ENCODE data around the gene MTG2.

Gene MTG2

DNA sequence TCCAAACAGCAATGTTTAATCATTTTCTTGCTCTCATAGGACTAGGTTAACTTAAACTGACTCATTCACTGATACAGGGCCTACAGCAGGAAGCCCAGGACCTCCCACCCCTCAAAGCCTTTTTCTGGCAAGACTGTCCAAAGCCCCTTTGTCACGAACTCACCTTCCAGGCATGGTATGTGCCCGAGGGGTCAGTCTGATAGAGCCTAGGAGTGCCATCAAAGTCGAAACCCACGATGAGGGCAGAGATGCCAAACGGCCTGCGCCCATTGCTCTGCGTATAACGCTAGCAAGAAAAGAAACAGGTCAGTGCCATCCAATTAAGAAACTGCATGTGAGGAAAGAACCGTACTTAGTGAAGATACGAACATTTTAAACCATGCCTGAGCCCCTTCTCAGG, 43.9 kb upstream of the MTG2 start:
- H3K4me1 ChIP-seq (ENCODE audit: control insufficient read depth, insufficient read depth, low read length, poor library complexity, severe bottlenecking): peaks cover 15% of the 10 kb centered on the region
- no peak for DNase-seq
- no peaks in the 10 kb centered on the region for H3K9me3 ChIP-seq (ENCODE audit: control insufficient read depth, low read length)
- H3K4me3 ChIP-seq (ENCODE audit: insufficient read depth, low read depth, low read length, poor library complexity, severe bottlenecking): no peak overlapping the region
- no peak overlapping the region for H3K27ac ChIP-seq (ENCODE audit: insufficient read depth, low read length, poor library complexity, severe bottlenecking)
- H3K27me3 ChIP-seq (replicated peaks; ENCODE audit: control insufficient read depth, insufficient read depth, low read length, poor library complexity, severe bottlenecking): no peaks in the 10 kb centered on the region
- H3K36me3 ChIP-seq (ENCODE audit: control insufficient read depth, insufficient read depth, low read length): peaks cover 62% of the 10 kb centered on the region

DNA sequence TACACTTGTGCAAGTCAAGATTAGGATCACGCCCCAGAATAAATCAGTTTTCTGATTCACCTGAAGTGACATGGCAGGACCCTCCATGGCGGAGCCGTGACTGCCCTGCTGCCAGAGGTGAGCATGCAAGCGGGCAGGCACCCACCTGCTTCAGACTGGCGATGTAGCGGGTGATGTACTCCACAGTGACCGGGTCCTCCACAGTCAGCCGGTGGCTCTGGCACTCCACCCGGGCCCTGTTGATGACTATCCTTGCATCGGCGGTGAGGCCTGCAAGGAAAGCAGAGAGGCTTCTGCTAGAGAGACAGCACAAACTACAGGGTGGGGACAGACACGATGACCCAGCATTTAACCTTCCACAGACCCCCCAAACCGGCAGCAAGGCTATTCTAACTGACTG, 43.2 kb upstream of the MTG2 start:
- no peaks in the 10 kb centered on the region for H3K27me3 ChIP-seq (replicated peaks; ENCODE audit: control insufficient read depth, insufficient read depth, low read length, poor library complexity, severe bottlenecking)
- H3K4me1 ChIP-seq (ENCODE audit: control insufficient read depth, insufficient read depth, low read length, poor library complexity, severe bottlenecking): peaks cover 17% of the 10 kb centered on the region
- no peak for DNase-seq
- peaks cover 57% of the 10 kb centered on the region for H3K36me3 ChIP-seq (ENCODE audit: control insufficient read depth, insufficient read depth, low read length)
- H3K4me3 ChIP-seq (ENCODE audit: insufficient read depth, low read depth, low read length, poor library complexity, severe bottlenecking): no peak overlapping the region
- H3K9me3 ChIP-seq (ENCODE audit: control insufficient read depth, low read length): no peaks in the 10 kb centered on the region
- peak overlapping the region; percentile 9 for H3K27ac ChIP-seq (ENCODE audit: insufficient read depth, low read length, poor library complexity, severe bottlenecking)

DNA sequence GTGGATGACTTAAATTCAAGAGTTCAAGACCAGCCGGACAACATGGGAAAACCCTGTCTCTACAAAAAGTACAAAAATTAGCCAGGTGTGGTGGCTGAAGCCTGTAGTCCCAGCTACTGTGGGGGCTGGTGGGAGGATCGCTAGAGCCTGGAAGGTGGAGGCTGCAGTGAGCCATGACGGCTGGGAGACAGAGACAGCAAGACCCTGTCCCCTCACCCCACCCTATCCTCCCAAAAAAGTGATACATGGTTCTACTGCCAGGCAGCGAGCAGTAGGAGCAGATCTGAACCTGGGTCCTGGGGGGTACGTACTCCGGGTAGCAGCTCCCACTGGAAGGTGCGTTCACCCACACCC, 41.8 kb upstream of the MTG2 start:
- Histone ChIP-seq H3K27ac (ENCODE audit: insufficient read depth, low read length, poor library complexity, severe bottlenecking) (peak overlapping the region; percentile 72), H3K9me3 (ENCODE audit: control insufficient read depth, low read length) (no peaks in the 10 kb centered on the region), H3K4me3 (ENCODE audit: insufficient read depth, low read depth, low read length, poor library complexity, severe bottlenecking) (peak overlapping the region; percentile 52)

DNA sequence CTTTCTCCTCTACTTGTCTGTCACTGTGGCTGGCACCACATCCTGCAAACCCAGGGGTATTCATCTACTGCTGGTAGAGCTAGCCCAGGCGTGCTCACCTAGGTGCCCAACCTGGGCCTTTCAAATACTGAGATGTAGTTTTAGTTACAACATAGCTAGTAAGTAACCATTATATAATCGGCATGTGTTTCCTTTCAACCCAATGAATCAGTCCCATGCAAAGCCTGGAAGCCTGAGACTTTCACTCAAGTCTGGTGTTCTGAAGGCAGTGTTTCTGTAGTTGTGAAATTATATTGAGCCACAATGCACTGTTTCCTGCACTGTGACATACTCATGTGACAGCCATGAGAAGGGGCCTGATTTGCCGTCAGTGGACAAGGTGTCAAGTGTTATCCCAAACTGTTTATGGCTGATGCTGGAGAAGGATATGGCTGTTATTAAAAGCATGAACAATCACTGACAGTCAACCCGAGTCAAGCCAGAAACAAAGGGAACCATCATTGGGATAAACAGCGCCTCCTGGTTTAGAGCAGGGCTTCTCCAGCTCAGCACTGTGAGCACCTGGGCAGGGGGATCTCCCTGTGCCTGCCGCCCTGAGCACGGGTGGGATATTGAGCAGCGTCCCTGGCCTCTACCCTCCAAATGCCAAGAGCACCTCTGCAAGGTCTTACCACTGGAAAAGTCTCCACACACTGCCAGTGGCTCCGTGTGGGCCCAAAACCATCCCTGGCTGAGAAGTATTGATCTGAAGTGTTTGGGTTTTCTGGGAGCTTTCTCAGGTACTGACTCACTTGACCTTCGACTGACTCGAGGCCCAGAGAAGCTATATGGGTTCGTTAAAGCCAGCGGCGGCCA, 41.2 kb upstream of the MTG2 start:
- no peaks in the 10 kb centered on the region for H3K9me3 ChIP-seq (ENCODE audit: control insufficient read depth, low read length)
- H3K4me3 ChIP-seq (ENCODE audit: insufficient read depth, low read depth, low read length, poor library complexity, severe bottlenecking): peak overlapping the region; percentile 52
- H3K36me3 ChIP-seq (ENCODE audit: control insufficient read depth, insufficient read depth, low read length): peaks cover 37% of the 10 kb centered on the region
- H3K27ac ChIP-seq (ENCODE audit: insufficient read depth, low read length, poor library complexity, severe bottlenecking): peak overlapping the region; percentile 72
- H3K4me1 ChIP-seq (ENCODE audit: control insufficient read depth, insufficient read depth, low read length, poor library complexity, severe bottlenecking): peaks cover 19% of the 10 kb centered on the region
- DNase-seq: peak in 1 of 3 donors; percentile 9
- H3K27me3 ChIP-seq (replicated peaks; ENCODE audit: control insufficient read depth, insufficient read depth, low read length, poor library complexity, severe bottlenecking): no peaks in the 10 kb centered on the region

More for the DNA sequence above, 41.8 kb upstream of the MTG2 start:
- H3K27me3 ChIP-seq (replicated peaks; ENCODE audit: control insufficient read depth, insufficient read depth, low read length, poor library complexity, severe bottlenecking): no peaks in the 10 kb centered on the region
- DNase-seq: no peak
- peaks cover 19% of the 10 kb centered on the region for H3K4me1 ChIP-seq (ENCODE audit: control insufficient read depth, insufficient read depth, low read length, poor library complexity, severe bottlenecking)
- H3K36me3 ChIP-seq (ENCODE audit: control insufficient read depth, insufficient read depth, low read length): peaks cover 43% of the 10 kb centered on the region

DNA sequence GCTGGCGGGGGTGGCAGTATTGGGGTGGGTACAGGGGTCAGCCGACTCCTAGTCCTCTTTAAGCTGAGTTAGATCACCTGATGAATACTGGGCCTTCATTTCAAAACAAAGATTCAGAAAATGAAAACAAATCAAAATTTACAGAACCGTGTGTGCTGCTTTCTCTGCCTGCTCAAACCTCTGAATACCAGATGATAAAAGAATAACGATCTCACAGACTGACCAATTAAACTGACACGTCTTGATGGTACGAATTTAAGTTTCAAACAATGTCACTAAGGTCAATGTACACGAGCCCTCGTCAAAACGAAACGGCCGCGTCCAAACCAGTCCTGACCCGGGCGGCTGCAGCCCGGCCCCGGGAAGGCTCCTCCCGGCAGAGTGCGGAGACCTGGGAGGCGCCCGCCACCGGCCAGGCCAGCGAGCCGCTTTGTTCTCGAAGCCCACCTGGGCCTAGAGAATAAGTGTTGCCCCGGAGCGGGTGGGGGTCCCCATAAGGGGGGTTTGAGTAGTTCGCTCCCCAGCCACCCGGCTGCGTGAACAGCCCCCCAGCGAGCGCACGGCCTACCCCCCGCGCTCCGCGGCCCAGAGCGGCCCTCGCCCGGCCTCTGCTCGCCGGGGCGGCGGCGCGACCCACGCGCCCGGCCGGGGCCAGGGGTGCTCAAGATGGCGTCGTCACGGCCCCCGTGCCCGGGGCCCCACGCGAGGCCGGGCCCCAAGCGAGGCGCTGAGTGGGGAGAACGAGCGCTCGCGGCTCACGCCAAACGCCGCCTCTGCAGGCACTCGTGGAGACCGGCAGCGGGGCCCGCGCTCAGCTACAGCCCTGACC, 40.4 kb upstream of the MTG2 start:
- H3K27ac ChIP-seq (ENCODE audit: insufficient read depth, low read length, poor library complexity, severe bottlenecking): peak overlapping the region; percentile 72
- H3K27me3 ChIP-seq (replicated peaks; ENCODE audit: control insufficient read depth, insufficient read depth, low read length, poor library complexity, severe bottlenecking): no peaks in the 10 kb centered on the region
- no peaks in the 10 kb centered on the region for H3K9me3 ChIP-seq (ENCODE audit: control insufficient read depth, low read length)
- DNase-seq: no peak
- H3K4me3 ChIP-seq (ENCODE audit: insufficient read depth, low read depth, low read length, poor library complexity, severe bottlenecking): peak overlapping the region; percentile 52
- peaks cover 19% of the 10 kb centered on the region for H3K4me1 ChIP-seq (ENCODE audit: control insufficient read depth, insufficient read depth, low read length, poor library complexity, severe bottlenecking)
- H3K36me3 ChIP-seq (ENCODE audit: control insufficient read depth, insufficient read depth, low read length): peaks cover 29% of the 10 kb centered on the region

DNA sequence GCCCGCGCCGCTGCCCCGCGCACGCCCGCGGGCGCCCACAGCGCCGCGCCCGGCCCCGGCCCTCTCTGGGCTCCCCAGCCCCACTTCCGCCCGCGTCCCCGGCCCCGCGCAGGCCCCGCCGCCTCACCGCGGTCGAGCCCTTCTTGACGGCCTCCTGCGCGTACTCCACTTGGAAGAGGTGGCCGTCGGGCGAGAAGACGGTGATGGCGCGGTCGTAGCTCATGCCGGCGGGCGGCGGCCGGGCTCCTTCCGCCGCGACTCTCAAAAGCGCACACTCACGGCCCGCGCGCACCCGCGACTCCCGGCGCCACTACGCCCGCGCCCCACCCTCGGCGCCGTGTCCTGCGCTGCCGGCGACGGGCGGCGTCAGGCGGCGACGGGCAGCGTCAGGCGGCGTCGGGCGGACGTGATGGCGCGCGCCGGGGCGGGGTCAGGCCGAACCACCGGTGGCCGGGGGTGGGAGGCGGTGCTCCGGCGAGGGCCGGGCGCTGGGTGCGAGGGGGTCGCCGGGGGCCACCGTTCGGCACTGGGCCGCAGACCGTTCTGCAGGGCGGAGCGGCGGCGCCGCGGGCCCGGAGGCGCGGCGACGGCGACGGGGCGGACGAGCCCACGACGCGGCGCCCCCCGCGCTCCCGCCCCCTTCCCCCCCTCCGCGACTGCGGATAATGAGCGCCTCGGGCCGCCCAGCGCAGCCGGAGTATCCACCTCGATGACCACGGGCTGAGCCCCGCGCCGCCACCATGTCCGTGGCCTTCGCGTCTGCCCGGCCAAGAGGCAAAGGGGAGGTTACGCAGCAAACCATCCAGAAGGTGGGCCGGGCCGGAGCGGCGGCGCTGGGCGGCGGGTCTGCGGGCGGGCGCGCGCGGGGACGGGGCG, 39.5 kb upstream of the MTG2 start, which contains the start of the genes PSMA7 and SS18L1:
PSMA7 (minus strand) TSS at position 314 of the 876 bp plus-strand sequence; CDS start at position 223, 91 bp downstream.
SS18L1 (plus strand) TSS at position 689 of the 876 bp plus-strand sequence; CDS start at position 741, 52 bp downstream.
- DNase-seq: peak; percentile 64 to 75 (median 71)
- no peaks in the 10 kb centered on the region for H3K27me3 ChIP-seq (replicated peaks; ENCODE audit: control insufficient read depth, insufficient read depth, low read length, poor library complexity, severe bottlenecking)
- H3K27ac ChIP-seq (ENCODE audit: insufficient read depth, low read length, poor library complexity, severe bottlenecking): peak within 1 kb of the TSS; percentile 72
- peaks cover 19% of the 10 kb centered on the region for H3K4me1 ChIP-seq (ENCODE audit: control insufficient read depth, insufficient read depth, low read length, poor library complexity, severe bottlenecking)
- H3K9me3 ChIP-seq (ENCODE audit: control insufficient read depth, low read length): no peaks in the 10 kb centered on the region
- H3K4me3 ChIP-seq (ENCODE audit: insufficient read depth, low read depth, low read length, poor library complexity, severe bottlenecking): peak within 1 kb of the TSS; percentile 72
- peaks cover 20% of the 10 kb centered on the region for H3K36me3 ChIP-seq (ENCODE audit: control insufficient read depth, insufficient read depth, low read length)

DNA sequence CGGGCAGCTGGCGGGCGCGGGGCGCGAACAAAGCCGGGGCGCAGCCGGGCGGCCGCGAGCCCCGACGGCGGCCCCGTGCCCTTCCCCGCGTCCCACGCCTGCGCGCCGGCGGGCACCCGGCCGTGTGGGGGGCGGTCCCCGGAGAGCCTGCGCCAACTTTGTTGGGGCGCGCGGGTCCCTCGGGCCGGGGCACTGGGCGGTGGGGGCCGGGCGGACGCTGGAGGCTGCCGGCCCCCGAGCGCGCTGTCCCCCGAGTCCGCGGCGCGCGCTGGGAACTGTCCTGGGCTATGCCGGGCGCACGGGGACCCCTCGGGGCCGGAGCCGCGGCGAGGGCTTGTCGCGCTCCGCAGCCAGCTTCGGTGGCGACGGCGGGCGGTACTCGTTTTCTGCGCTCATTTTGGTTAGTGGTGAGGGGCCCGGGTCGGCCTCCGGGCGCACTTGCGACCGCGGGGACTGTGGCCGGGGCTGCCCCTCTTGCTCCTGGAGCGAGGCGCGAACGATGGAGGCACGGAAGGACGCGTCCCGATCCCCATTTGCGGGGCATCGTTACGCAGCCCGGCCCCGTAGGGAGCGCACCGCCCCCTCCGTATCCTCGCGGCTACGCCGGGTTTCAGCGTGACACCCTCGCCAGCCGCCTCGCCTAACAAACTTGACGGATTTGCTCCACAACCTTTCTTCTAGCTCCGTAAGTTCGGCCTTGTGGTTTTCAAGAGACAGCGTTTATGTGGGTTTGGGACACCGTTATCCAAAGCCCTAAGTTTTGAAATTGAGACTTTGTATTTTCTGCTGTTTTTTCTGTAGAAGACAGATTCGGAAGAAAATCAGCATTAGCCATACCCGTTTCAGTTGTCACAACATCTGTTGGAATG, 38.6 kb upstream of the MTG2 start:
- Histone ChIP-seq H3K9me3 (ENCODE audit: control insufficient read depth, low read length) (no peaks in the 10 kb centered on the region), H3K4me1 (ENCODE audit: control insufficient read depth, insufficient read depth, low read length, poor library complexity, severe bottlenecking) (peaks cover 19% of the 10 kb centered on the region), H3K36me3 (ENCODE audit: control insufficient read depth, insufficient read depth, low read length) (peaks cover 12% of the 10 kb centered on the region), H3K27me3 (replicated peaks; ENCODE audit: control insufficient read depth, insufficient read depth, low read length, poor library complexity, severe bottlenecking) (no peaks in the 10 kb centered on the region), H3K27ac (ENCODE audit: insufficient read depth, low read length, poor library complexity, severe bottlenecking) (peak overlapping the region; percentile 12), H3K4me3 (ENCODE audit: insufficient read depth, low read depth, low read length, poor library complexity, severe bottlenecking) (peak overlapping the region; percentile 72)
- DNase-seq: peak in 2 of 3 donors; percentile 9 to 21

DNA sequence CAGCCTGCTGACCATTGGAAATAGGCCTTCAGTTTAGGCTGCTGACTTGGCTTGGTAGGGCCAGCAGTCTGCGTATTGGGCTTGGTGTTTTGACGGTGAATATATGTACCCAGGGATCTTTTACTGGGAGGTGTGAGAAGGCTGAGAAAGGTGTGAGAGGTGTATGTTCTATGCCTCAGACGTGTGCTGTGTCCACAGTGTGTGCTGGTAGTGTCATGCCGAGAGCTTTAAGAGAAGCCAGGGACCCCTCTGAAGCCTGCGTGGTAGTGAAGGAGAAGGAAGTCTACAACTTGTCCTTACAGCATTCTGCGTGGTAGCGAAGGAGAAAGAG, 37.2 kb upstream of the MTG2 start:
- H3K4me3 ChIP-seq (ENCODE audit: insufficient read depth, low read depth, low read length, poor library complexity, severe bottlenecking): no peak overlapping the region
- H3K4me1 ChIP-seq (ENCODE audit: control insufficient read depth, insufficient read depth, low read length, poor library complexity, severe bottlenecking): peaks cover 18% of the 10 kb centered on the region
- no peak overlapping the region for H3K27ac ChIP-seq (ENCODE audit: insufficient read depth, low read length, poor library complexity, severe bottlenecking)
- no peaks in the 10 kb centered on the region for H3K27me3 ChIP-seq (replicated peaks; ENCODE audit: control insufficient read depth, insufficient read depth, low read length, poor library complexity, severe bottlenecking)
- no peaks in the 10 kb centered on the region for H3K36me3 ChIP-seq (ENCODE audit: control insufficient read depth, insufficient read depth, low read length)
- H3K9me3 ChIP-seq (ENCODE audit: control insufficient read depth, low read length): no peaks in the 10 kb centered on the region
- no peak for DNase-seq

All from effector memory CD4-positive, alpha-beta T cell (primary cell).